A549 (cell line): Measurements from ENCODE around the gene SNAP25. TPM values are rescaled to one million over a fixed set of nuclear protein-coding genes. Genes with fewer than 3 reads are reported as not detected.

Source experiments
- ATAC-seq, 2 experiments: fragments of 200-7000 bp in 1 of 2; fragments of >200 bp in 1 of 2; cut with Nextera tagmentation in 1 of 2; cut with Tn5 transposase in 1 of 2; 3 replicates each; pipeline versions ENCODE4 v1.8.0 to v1.9.1; 2018 to 2020; ENCODE audit warnings: mild to moderate bottlenecking in 1 of 2, moderate library complexity in 1 of 2
- CTCF ChIA-PET: fragments of 300-600 bp; sonication (Branson Sonifier 250); formaldehyde crosslinking; extraction: SDS; loops from one replicate; lab custom pipeline; 2021; ENCODE audit warnings: antibody characterized with exemption, inconsistent platforms; lab: Yijun Ruan, JAX
- POLR2A ChIA-PET: fragments of 350-600 bp; formaldehyde crosslinking; extraction: SDS; loops from one replicate; lab custom pipeline; 2021; ENCODE audit warnings: antibody characterized with exemption, inconsistent platforms; lab: Yijun Ruan, JAX
- DNase-seq, 2 experiments: peaks; one replicate each; pipeline versions ENCODE4 v3.0.0 to v3.0.0-alpha.2; 2011 to 2016; ENCODE audit warnings: low read depth in 1 of 2, low spot score in 1 of 2
- FAIRE-seq: peaks from 2 replicates; lab custom pipeline; 2011; peaks lifted over from hg19 to GRCh38; lab: Jason Lieb, UNC
- H3K27ac ChIP-seq, 2 experiments: fragments of >200 bp; sonication (Bioruptor Twin); formaldehyde crosslinking; 3 replicates each; pipeline ENCODE4 v1.5.1; 2016 to 2017
- H3K4me1 ChIP-seq: fragments of >200 bp; sonication (Bioruptor Twin); formaldehyde crosslinking; 3 replicates; pipeline ENCODE4 v1.6.1; 2016
- H3K4me2 ChIP-seq: fragments of >200 bp; sonication (Bioruptor Twin); formaldehyde crosslinking; 3 replicates; pipeline ENCODE4 v1.6.1; 2016
- H3K4me3 ChIP-seq: fragments of >200 bp; sonication (Bioruptor Twin); formaldehyde crosslinking; 3 replicates; pipeline ENCODE4 v1.5.1; 2016
- H3K9me3 ChIP-seq: fragments of >200 bp; sonication (Bioruptor Twin); formaldehyde crosslinking; 3 replicates; pipeline ENCODE4 v1.6.1; 2016
- BHLHE40 ChIP-seq: IDR thresholded peaks from 2 replicates; pipeline ENCODE4 v1.6.1; 2012; ENCODE audit warnings: low read depth, low read length, inconsistent platforms
- CBX2 ChIP-seq: fragments of 200-600 bp; sonication (generic); IDR thresholded peaks from 2 replicates; pipeline ENCODE4 v1.6.1; 2016; ENCODE audit warnings: low read depth, mild to moderate bottlenecking, borderline replicate concordance
- CBX8 ChIP-seq: fragments of 200-600 bp; sonication (generic); IDR thresholded peaks from 2 replicates; pipeline ENCODE4 v1.6.1; 2016
- E2F6 ChIP-seq: IDR thresholded peaks from 2 replicates; pipeline ENCODE4 v1.6.1; 2012; ENCODE audit warnings: low read depth, borderline replicate concordance
- FOSB ChIP-seq: fragments of 250-450 bp; sonication (Bioruptor Pico); IDR thresholded peaks from 2 replicates; pipeline ENCODE4 v1.5.0; 2020; ENCODE audit warnings: mild to moderate bottlenecking, moderate library complexity
- FOSL2 ChIP-seq, 2 experiments: fragments of 450-650 bp in 1 of 2; fragments of >200 bp in 1 of 2; sonication (Bioruptor Twin) in 1 of 2; formaldehyde crosslinking; IDR thresholded peaks; 2 replicates each; pipeline versions ENCODE4 v1.5.0 to v1.6.1; 2016 to 2020; ENCODE audit warnings: mild to moderate bottlenecking in 1 of 2, moderate library complexity in 1 of 2
- FOXS1 ChIP-seq: fragments of 250-450 bp; sonication (Bioruptor Pico); IDR thresholded peaks from 2 replicates; pipeline ENCODE4 v1.5.0; 2020; ENCODE audit warnings: mild to moderate bottlenecking, moderate library complexity
- HOXB13 ChIP-seq: fragments of 250-450 bp; sonication (Bioruptor Pico); IDR thresholded peaks from 2 replicates; pipeline ENCODE4 v1.5.0; 2020; ENCODE audit warnings: low read depth, mild to moderate bottlenecking, moderate library complexity
- HOXB5 ChIP-seq: fragments of 250-450 bp; sonication (Bioruptor Pico); IDR thresholded peaks from 2 replicates; pipeline ENCODE4 v1.5.0; 2020; ENCODE audit warnings: mild to moderate bottlenecking, moderate library complexity
- JUNB ChIP-seq: fragments of >200 bp; sonication (Bioruptor Twin); formaldehyde crosslinking; IDR thresholded peaks from 2 replicates; pipeline ENCODE4 v1.6.1; 2016
- NPAS2 ChIP-seq: fragments of 250-450 bp; sonication (Bioruptor Pico); IDR thresholded peaks from 2 replicates; pipeline ENCODE4 v1.8.0; 2022; ENCODE audit warnings: mild to moderate bottlenecking, moderate library complexity, borderline replicate concordance
- POLR2A ChIP-seq: IDR thresholded peaks from 2 replicates; pipeline ENCODE4 v1.6.1; 2012; ENCODE audit warnings: mild to moderate bottlenecking, low read length
- POLR2AphosphoS2 ChIP-seq: conservative IDR thresholded peaks from 2 replicates; pipeline ENCODE4 v1.6.1; 2012; ENCODE audit warnings: low read length, improper control_type of control experiment, inconsistent platforms
- RARB ChIP-seq: fragments of 250-450 bp; sonication (Bioruptor Pico); IDR thresholded peaks from 2 replicates; pipeline ENCODE4 v1.8.0; 2021; ENCODE audit warnings: mild to moderate bottlenecking, moderate library complexity
- RNF2 ChIP-seq: fragments of 200-600 bp; sonication (generic); IDR thresholded peaks from 2 replicates; pipeline ENCODE4 v1.6.1; 2016; ENCODE audit warnings: low read depth, mild to moderate bottlenecking, antibody characterized with exemption, moderate library complexity, borderline replicate concordance
- USF2 ChIP-seq: fragments of 450-650 bp; IDR thresholded peaks from 2 replicates; pipeline ENCODE4 v1.6.1; 2014; ENCODE audit warnings: antibody characterized with exemption
- ZC3H11A ChIP-seq: fragments of 450-650 bp; IDR thresholded peaks from 2 replicates; pipeline ENCODE4 v1.6.1; 2014; ENCODE audit warnings: antibody characterized with exemption, mild to moderate bottlenecking
- ZFP36 ChIP-seq: fragments of 450-650 bp; IDR thresholded peaks from 2 replicates; pipeline ENCODE4 v1.6.1; 2014; ENCODE audit warnings: borderline replicate concordance; ENCODE audit not compliant: partially characterized antibody
- WGBS: methylation state at CpG from one replicate; pipeline ENCODE4 v1.1.6; 2017; ENCODE audit errors: missing lambda C conversion rate; 5-methylcytosine and 5-hydroxymethylcytosine counted together
- polyA plus RNA-seq, 4 experiments: library from polyadenylated mRNA; depleted of rRNA in 3 of 4; stranded (reverse); fragments of >200 nt; fragmentation: RNase III in 1 of 4; extraction: RNeasy Plus Mini Kit Qiagen cat#74134 plus additional on column Dnase treatment in 1 of 4; gene quantifications; 2 replicates in 3 of 4; 3 replicates in 1 of 4; pipeline ENCODE4 v1.2.3, GENCODE V29; 2011 to 2017
- TF ChIP-seq, protein P1 (sequence below): IDR thresholded peaks from 2 replicates; pipeline ENCODE4 v1.6.1; 2012
- TF ChIP-seq, protein P2 (sequence below): fragments of 200-600 bp; sonication (generic); IDR thresholded peaks from 2 replicates; pipeline ENCODE4 v1.6.1; 2016; ENCODE audit warnings: antibody characterized with exemption, mild to moderate bottlenecking, moderate library complexity

Gene SNAP25
- polyA plus RNA-seq, 2 of the 4 experiments (the other 2 are of a cell fraction) = 39.6 to 53.6 TPM

DNA sequence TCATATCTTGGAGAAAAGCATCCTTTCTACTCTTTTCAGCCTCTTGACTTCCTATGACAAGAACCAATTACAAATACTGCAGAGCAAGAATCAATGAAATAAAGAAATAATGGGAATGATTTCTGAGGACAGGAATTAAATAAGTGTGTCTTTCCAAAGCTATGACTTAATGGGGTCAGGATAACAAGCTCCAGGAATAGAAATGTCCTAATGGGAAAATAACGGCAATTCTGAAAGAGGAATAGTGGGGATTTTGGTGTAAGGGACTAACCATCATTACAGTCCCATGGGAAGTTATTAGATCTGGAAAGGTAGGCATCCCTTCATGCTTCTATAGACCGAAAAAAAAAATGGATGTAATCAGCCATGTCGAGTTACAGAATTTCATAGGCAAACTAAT is 28.2 kb upstream of the SNAP25 start (continued):
- no peak for TF ChIP-seq FOXS1

DNA sequence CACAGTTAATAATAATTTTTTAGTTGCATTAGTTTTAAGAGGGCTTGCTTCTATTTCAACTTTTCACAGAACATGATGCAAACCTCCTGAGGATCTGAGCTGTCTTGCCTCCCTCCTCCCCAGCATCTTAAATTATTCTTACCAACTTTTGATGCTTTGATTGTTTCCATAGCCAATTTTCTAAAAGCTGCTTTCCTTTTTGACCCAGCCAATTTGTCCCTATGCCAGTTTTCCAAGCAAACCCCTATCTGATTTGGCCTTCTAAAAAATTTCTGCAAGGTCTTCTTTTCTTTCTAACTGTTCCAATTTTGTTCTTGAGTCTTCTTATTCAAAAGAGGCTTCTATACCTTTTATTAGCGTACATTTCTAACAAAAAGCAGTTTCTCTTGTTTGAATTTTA is 26.5 kb upstream of the SNAP25 start:
- Histone ChIP-seq H3K27ac (no peak overlapping the region), H3K4me2 (no peak overlapping the region), H3K4me3 (no peak overlapping the region), H3K4me1 (no peaks in the 10 kb centered on the region), H3K9me3 (peaks cover under 1% of the 10 kb centered on the region; the same call in 1 of the 3 replicates)
- 81% methylated on average over 1 of the region's 1 CpG for WGBS
- no peak for ATAC-seq
- ChIA-PET CTCF (interaction anchor here (0.9 to 2.8 kb wide), 2 partner anchors 9 to 13 kb away, joined by 5 to 12 read pairs; no protein-coding TSS in a partner anchor), POLR2A (no interaction called here)
- no peak for DNase-seq
- FAIRE-seq = peak; percentile 18
- TF ChIP-seq POLR2A (no peak), JUNB (no peak), RARB (CRISPR knock-in tag) (no peak), BHLHE40 (no peak), HOXB5 (no peak), HOXB13 (CRISPR knock-in tag) (no peak), ZFP36 (no peak), USF2 (no peak), FOSB (CRISPR knock-in tag) (no peak)
- TF ChIP-seq, protein P1, sequence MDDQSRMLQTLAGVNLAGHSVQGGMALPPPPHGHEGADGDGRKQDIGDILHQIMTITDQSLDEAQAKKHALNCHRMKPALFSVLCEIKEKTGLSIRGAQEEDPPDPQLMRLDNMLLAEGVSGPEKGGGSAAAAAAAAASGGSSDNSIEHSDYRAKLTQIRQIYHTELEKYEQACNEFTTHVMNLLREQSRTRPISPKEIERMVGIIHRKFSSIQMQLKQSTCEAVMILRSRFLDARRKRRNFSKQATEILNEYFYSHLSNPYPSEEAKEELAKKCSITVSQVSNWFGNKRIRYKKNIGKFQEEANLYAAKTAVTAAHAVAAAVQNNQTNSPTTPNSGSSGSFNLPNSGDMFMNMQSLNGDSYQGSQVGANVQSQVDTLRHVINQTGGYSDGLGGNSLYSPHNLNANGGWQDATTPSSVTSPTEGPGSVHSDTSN = no peak

- Histone ChIP-seq H3K4me1 (no peaks in the 10 kb centered on the region), H3K9me3 (no peaks in the 10 kb centered on the region; the same call in 2 of the 3 replicates), H3K4me2 (no peak overlapping the region), H3K4me3 (no peak overlapping the region), H3K27ac (no peak overlapping the region)
- TF ChIP-seq ZC3H11A = no peak
- no peak for TF ChIP-seq USF2
- TF ChIP-seq, protein P2, sequence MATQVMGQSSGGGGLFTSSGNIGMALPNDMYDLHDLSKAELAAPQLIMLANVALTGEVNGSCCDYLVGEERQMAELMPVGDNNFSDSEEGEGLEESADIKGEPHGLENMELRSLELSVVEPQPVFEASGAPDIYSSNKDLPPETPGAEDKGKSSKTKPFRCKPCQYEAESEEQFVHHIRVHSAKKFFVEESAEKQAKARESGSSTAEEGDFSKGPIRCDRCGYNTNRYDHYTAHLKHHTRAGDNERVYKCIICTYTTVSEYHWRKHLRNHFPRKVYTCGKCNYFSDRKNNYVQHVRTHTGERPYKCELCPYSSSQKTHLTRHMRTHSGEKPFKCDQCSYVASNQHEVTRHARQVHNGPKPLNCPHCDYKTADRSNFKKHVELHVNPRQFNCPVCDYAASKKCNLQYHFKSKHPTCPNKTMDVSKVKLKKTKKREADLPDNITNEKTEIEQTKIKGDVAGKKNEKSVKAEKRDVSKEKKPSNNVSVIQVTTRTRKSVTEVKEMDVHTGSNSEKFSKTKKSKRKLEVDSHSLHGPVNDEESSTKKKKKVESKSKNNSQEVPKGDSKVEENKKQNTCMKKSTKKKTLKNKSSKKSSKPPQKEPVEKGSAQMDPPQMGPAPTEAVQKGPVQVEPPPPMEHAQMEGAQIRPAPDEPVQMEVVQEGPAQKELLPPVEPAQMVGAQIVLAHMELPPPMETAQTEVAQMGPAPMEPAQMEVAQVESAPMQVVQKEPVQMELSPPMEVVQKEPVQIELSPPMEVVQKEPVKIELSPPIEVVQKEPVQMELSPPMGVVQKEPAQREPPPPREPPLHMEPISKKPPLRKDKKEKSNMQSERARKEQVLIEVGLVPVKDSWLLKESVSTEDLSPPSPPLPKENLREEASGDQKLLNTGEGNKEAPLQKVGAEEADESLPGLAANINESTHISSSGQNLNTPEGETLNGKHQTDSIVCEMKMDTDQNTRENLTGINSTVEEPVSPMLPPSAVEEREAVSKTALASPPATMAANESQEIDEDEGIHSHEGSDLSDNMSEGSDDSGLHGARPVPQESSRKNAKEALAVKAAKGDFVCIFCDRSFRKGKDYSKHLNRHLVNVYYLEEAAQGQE = no peak
- TF ChIP-seq CBX2 = no peak
- no peak for TF ChIP-seq E2F6
- no peak for TF ChIP-seq RNF2
- TF ChIP-seq CBX8 = no peak
- no peak for TF ChIP-seq FOSB (CRISPR knock-in tag)
- no peak for TF ChIP-seq HOXB5
- TF ChIP-seq FOXS1 = no peak
- no peak for TF ChIP-seq NPAS2 (CRISPR knock-in tag)
- no peak for TF ChIP-seq POLR2AphosphoS2
- no peak for TF ChIP-seq FOSL2 (IDR thresholded peaks at IDR 0.05)
- no peak for TF ChIP-seq FOSL2 (CRISPR knock-in tag; IDR thresholded peaks at IDR 0.05)
- WGBS = 77% methylated on average over 2 of the region's 2 CpGs
- DNase-seq = no peak
- CTCF ChIA-PET = interaction anchor here (0.6 to 2.8 kb wide), 4 partner anchors 15 to 28 kb away, joined by 3 to 12 read pairs (median 3); no protein-coding TSS in a partner anchor
- FAIRE-seq = no peak
- POLR2A ChIA-PET = no interaction called here
- ATAC-seq = no peak
Measured at GRCh38 chr20:10194166-10194565, 24.5 kb upstream of the SNAP25 start.
